ENCODE measurements around the gene COG2. TPM values are rescaled to one million over a fixed set of nuclear protein-coding genes. Genes with fewer than 3 reads are reported as not detected.
"Not testable (repeated sequence)": the region's sequence is repeated elsewhere in the genome, so short reads cannot be mapped to it uniquely, and the experiment has no call there.

The COG2 gene, protein sequence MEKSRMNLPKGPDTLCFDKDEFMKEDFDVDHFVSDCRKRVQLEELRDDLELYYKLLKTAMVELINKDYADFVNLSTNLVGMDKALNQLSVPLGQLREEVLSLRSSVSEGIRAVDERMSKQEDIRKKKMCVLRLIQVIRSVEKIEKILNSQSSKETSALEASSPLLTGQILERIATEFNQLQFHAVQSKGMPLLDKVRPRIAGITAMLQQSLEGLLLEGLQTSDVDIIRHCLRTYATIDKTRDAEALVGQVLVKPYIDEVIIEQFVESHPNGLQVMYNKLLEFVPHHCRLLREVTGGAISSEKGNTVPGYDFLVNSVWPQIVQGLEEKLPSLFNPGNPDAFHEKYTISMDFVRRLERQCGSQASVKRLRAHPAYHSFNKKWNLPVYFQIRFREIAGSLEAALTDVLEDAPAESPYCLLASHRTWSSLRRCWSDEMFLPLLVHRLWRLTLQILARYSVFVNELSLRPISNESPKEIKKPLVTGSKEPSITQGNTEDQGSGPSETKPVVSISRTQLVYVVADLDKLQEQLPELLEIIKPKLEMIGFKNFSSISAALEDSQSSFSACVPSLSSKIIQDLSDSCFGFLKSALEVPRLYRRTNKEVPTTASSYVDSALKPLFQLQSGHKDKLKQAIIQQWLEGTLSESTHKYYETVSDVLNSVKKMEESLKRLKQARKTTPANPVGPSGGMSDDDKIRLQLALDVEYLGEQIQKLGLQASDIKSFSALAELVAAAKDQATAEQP
- 40.2 TPM for total RNA-seq

DNA sequence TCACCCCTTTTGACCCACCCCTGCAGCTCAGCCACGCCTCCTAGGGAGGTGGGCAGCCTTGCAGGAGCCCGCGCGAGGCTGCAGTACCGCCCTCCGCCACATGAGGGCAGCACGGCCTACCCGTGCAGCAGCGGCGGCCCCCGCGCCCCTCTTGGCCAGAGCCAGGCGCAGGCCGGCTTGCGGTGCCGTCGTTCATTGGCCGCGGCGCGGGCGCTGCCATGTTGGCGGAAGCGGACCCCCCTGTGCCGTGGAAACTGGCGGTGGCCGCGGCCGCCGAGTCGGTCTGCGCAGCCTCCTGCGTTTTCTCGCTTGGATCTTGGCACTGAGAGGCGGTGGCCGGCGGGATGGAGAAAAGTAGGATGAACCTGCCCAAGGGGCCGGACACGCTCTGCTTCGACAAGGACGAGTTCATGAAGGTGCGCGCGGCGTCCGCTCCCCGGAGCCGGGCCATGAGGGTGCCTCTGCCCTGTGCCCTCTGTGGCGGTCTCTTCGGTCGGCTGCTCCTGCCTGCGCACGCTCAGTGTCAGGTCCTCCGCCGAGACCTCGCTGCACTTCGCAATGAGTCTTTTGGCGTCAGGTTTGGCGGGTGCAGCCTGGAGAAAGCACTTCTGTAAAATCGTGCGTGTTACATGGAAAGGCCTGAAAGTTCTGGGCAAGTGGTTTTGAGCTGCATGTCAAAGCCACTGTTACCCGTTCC, at the start of gene COG2:
COG2 (plus strand) TSS at position 219 of the 697 bp plus-strand sequence; CDS start at position 345, 126 bp downstream.
- H3K27ac ChIP-seq (ENCODE audit: low read depth, low read length): peak within 1 kb of the TSS; percentile 72
- no peaks in the 10 kb centered on the region for H3K27me3 ChIP-seq (ENCODE audit: control insufficient read depth in 3 of 3, insufficient read depth in 3 of 3, low read length in 3 of 3)
- H3K9ac ChIP-seq (ENCODE audit: low read depth in 1 of 3, low read length in 3 of 3): peak within 1 kb of the TSS; percentile 90 to 93 (median 91)
- H3K9me3 ChIP-seq (ENCODE audit: control insufficient read depth in 3 of 3, low read length in 3 of 3): no peaks in the 10 kb centered on the region
- H3K4me1 ChIP-seq (ENCODE audit: control insufficient read depth in 3 of 3, insufficient read depth in 3 of 3, low read length in 3 of 3): peaks cover 18 to 39% (median 20%) of the 10 kb centered on the region in 3 donors
- H3K36me3 ChIP-seq (ENCODE audit: control insufficient read depth in 3 of 3, insufficient read depth in 3 of 3, low read length in 3 of 3): peaks cover 0 to 4% (median 2%) of the 10 kb centered on the region in 3 donors
- H3K4me3 ChIP-seq (ENCODE audit: low read length in 3 of 3): peak within 1 kb of the TSS; percentile 87 to 97 (median 96)

DNA sequence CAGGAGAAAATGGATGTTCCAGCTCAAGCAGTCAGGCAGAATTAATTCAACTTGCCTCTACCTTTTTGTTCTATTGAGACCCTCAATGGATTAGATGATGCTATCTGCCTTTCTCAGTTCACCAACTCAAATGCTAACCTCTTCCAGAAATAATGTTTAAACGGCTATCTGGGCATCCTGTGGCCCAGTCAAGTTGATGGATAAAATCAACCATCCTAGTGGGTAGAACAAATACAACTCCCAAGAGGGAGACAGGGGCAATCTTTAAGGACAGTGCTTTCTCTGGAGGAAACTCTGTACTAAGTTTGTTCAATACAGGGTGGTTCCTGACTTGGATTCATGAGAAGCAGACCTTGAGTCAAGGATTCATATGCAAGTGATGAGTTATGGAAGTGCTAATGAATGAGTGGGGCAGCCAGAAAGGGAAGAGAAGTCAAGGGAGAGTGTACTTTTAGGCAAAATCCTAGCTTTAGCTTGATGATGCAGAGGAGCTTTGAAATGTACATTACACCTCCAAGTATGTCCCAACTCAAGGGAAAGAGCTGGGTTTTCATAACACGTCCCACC, 49.4 kb upstream of the COG2 start:
- no peak overlapping the region for H3K4me3 ChIP-seq (ENCODE audit: low read length in 3 of 3)
- H3K27ac ChIP-seq (ENCODE audit: low read depth, low read length): no peak overlapping the region
- H3K36me3 ChIP-seq (ENCODE audit: control insufficient read depth in 3 of 3, insufficient read depth in 3 of 3, low read length in 3 of 3): no peaks in the 10 kb centered on the region
- no peaks in the 10 kb centered on the region for H3K9me3 ChIP-seq (ENCODE audit: control insufficient read depth in 3 of 3, low read length in 3 of 3)
- H3K4me1 ChIP-seq (ENCODE audit: control insufficient read depth in 3 of 3, insufficient read depth in 3 of 3, low read length in 3 of 3): no peaks in the 10 kb centered on the region
- no peak overlapping the region for H3K9ac ChIP-seq (ENCODE audit: low read depth in 1 of 3, low read length in 3 of 3)
- H3K27me3 ChIP-seq (ENCODE audit: control insufficient read depth in 3 of 3, insufficient read depth in 3 of 3, low read length in 3 of 3): peaks cover 0 to 8% (median 6%) of the 10 kb centered on the region in 3 donors

DNA sequence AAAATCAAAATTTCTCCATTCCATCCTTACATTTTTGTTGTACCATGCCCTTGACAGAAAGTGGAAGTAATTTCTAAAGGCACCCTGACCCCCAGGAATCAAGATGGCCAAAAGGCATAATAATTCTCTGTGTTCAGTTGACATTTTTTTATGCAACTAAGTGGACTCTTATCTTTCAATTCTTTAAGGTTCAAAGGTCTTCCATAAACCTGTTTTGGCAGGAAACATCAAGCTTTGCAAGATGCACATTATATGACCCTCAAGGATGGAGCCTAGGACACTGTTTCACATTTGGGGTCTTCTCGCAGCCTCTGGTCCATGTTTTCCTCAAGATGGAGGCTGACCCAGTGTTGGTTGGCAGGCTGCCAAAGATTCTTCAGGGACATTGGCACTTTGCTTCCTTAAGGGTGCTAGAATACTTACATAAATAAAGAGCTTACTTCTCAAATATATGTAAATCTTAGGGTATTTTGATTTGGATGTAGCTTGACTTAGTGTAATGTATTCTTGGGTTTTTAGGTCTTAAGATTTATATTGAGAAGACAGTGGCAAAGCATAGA, 48.0 kb upstream of the COG2 start:
- Histone ChIP-seq H3K27ac (ENCODE audit: low read depth, low read length) (no peak overlapping the region), H3K27me3 (ENCODE audit: control insufficient read depth in 3 of 3, insufficient read depth in 3 of 3, low read length in 3 of 3) (peaks cover 0 to 8% (median 6%) of the 10 kb centered on the region in 3 donors), H3K9ac (ENCODE audit: low read depth in 1 of 3, low read length in 3 of 3) (no peak overlapping the region), H3K4me3 (ENCODE audit: low read length in 3 of 3) (no peak overlapping the region), H3K36me3 (ENCODE audit: control insufficient read depth in 3 of 3, insufficient read depth in 3 of 3, low read length in 3 of 3) (no peaks in the 10 kb centered on the region), H3K9me3 (ENCODE audit: control insufficient read depth in 3 of 3, low read length in 3 of 3) (no peaks in the 10 kb centered on the region), H3K4me1 (ENCODE audit: control insufficient read depth in 3 of 3, insufficient read depth in 3 of 3, low read length in 3 of 3) (no peaks in the 10 kb centered on the region)

DNA sequence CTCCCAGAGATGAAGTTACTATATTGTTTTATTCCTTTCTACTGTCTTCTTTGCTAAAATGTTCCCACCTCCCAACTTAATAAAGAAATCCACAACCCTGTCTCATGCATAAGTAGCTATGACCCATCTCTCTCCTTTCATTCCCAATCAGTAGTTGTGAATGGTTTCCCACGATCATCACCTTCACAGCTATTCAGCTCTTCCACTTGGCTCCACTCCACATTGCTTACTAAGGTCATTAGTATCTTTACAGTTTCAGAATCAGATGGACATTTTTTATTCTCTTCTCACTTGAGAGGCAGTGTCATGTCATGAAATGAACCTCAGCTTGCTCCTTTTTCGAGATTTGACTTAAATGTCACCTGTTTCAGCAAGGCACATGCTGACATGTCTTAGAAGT, 47.1 kb upstream of the COG2 start:
- no peaks in the 10 kb centered on the region for H3K4me1 ChIP-seq (ENCODE audit: control insufficient read depth in 3 of 3, insufficient read depth in 3 of 3, low read length in 3 of 3)
- H3K9me3 ChIP-seq (ENCODE audit: control insufficient read depth in 3 of 3, low read length in 3 of 3): no peaks in the 10 kb centered on the region
- no peaks in the 10 kb centered on the region for H3K36me3 ChIP-seq (ENCODE audit: control insufficient read depth in 3 of 3, insufficient read depth in 3 of 3, low read length in 3 of 3)

DNA sequence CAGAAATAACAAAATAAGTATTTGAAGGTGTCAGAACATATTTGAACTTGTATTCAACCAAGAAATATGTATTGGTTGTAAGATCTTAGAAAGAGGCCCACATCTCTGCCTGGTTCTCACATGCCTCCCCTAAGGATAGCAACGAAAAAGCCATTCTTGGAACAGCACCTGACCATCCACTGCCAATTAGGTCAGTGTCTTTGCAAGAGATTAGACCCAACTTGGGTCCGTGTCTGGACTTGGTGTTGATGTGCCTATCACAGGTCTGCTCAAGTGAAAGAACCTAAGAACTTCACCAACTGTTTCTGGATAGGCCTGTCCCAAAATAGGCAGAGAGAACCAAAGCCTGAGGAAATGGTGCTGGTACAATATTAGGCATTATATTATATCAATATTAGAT, 46.0 kb upstream of the COG2 start:
- Histone ChIP-seq H3K4me1 (ENCODE audit: control insufficient read depth in 3 of 3, insufficient read depth in 3 of 3, low read length in 3 of 3) (no peaks in the 10 kb centered on the region), H3K27ac (ENCODE audit: low read depth, low read length) (no peak overlapping the region), H3K9me3 (ENCODE audit: control insufficient read depth in 3 of 3, low read length in 3 of 3) (no peaks in the 10 kb centered on the region), H3K4me3 (ENCODE audit: low read length in 3 of 3) (no peak overlapping the region), H3K9ac (ENCODE audit: low read depth in 1 of 3, low read length in 3 of 3) (no peak overlapping the region), H3K27me3 (ENCODE audit: control insufficient read depth in 3 of 3, insufficient read depth in 3 of 3, low read length in 3 of 3) (peaks cover 0 to 8% (median 6%) of the 10 kb centered on the region in 3 donors), H3K36me3 (ENCODE audit: control insufficient read depth in 3 of 3, insufficient read depth in 3 of 3, low read length in 3 of 3) (no peaks in the 10 kb centered on the region)

More for the DNA sequence above, 47.1 kb upstream of the COG2 start:
- Histone ChIP-seq H3K27ac (ENCODE audit: low read depth, low read length) (no peak overlapping the region), H3K4me3 (ENCODE audit: low read length in 3 of 3) (no peak overlapping the region), H3K27me3 (ENCODE audit: control insufficient read depth in 3 of 3, insufficient read depth in 3 of 3, low read length in 3 of 3) (peaks cover 0 to 8% (median 6%) of the 10 kb centered on the region in 3 donors), H3K9ac (ENCODE audit: low read depth in 1 of 3, low read length in 3 of 3) (no peak overlapping the region)

DNA sequence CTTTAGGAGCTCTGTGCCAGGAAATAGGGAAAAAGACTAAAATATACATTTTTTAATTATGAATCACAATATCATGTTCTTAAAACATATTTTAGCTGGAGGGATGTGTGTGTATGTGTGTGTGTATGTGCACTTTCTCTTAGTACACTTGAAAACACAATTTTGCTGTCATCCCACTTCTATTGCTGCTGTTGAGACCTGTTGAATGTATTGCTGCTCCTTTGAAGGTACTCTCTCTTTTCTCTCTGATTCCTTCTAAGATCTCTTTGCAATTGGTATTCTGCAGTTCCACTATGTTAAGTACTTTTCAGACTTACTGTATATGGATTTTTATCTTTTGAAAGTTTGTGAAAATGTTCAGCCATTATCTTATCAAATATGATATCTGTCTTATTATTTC, 43.5 kb upstream of the COG2 start:
- H3K4me1 ChIP-seq (ENCODE audit: control insufficient read depth in 3 of 3, insufficient read depth in 3 of 3, low read length in 3 of 3): no peaks in the 10 kb centered on the region
- H3K4me3 ChIP-seq (ENCODE audit: low read length in 3 of 3): no peak overlapping the region
- H3K9me3 ChIP-seq (ENCODE audit: control insufficient read depth in 3 of 3, low read length in 3 of 3): no peaks in the 10 kb centered on the region
- H3K9ac ChIP-seq (ENCODE audit: low read depth in 1 of 3, low read length in 3 of 3): no peak overlapping the region
- no peaks in the 10 kb centered on the region for H3K36me3 ChIP-seq (ENCODE audit: control insufficient read depth in 3 of 3, insufficient read depth in 3 of 3, low read length in 3 of 3)
- H3K27ac ChIP-seq (ENCODE audit: low read depth, low read length): no peak overlapping the region
- no peaks in the 10 kb centered on the region for H3K27me3 ChIP-seq (ENCODE audit: control insufficient read depth in 3 of 3, insufficient read depth in 3 of 3, low read length in 3 of 3)

DNA sequence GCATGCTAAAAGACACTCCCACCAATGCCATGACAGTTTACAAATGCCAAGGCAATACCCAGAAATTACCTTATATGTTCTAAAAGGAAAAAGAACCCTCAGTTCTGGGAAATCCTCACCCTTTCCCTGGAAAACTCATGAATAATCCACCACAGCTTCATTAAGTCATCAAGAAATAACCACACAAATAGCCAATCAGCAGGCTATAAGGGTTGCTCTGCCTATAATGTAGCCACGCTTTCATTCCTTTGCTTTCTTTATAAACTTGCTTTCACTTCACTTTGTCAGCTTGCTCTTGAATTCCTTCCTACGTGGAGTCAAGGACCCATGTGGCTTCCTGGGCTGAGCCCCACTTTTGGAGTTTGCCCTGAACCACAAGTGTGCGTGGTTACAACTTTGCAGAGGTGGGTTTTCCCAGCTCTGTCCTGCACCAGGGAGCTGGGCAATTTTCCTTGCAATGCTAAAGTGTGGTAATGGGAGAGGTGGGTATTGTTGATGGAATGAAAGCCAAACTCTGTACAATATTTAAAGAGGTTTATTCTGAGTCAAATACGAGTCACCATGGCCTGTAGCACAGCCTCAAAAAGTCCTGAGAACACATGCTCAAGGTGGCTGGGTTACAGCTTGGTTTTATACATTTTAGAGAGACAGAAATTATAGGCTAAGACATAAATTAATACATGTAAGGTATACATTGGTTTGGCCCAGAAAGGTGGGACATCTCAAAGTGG, 42.2 kb upstream of the COG2 start:
- H3K9me3 ChIP-seq (ENCODE audit: control insufficient read depth in 3 of 3, low read length in 3 of 3): no peaks in the 10 kb centered on the region
- no peak overlapping the region for H3K27ac ChIP-seq (ENCODE audit: low read depth, low read length)
- no peak overlapping the region for H3K4me3 ChIP-seq (ENCODE audit: low read length in 3 of 3)
- no peaks in the 10 kb centered on the region for H3K36me3 ChIP-seq (ENCODE audit: control insufficient read depth in 3 of 3, insufficient read depth in 3 of 3, low read length in 3 of 3)
- no peaks in the 10 kb centered on the region for H3K27me3 ChIP-seq (ENCODE audit: control insufficient read depth in 3 of 3, insufficient read depth in 3 of 3, low read length in 3 of 3)
- H3K4me1 ChIP-seq (ENCODE audit: control insufficient read depth in 3 of 3, insufficient read depth in 3 of 3, low read length in 3 of 3): no peaks in the 10 kb centered on the region
- no peak overlapping the region for H3K9ac ChIP-seq (ENCODE audit: low read depth in 1 of 3, low read length in 3 of 3)

DNA sequence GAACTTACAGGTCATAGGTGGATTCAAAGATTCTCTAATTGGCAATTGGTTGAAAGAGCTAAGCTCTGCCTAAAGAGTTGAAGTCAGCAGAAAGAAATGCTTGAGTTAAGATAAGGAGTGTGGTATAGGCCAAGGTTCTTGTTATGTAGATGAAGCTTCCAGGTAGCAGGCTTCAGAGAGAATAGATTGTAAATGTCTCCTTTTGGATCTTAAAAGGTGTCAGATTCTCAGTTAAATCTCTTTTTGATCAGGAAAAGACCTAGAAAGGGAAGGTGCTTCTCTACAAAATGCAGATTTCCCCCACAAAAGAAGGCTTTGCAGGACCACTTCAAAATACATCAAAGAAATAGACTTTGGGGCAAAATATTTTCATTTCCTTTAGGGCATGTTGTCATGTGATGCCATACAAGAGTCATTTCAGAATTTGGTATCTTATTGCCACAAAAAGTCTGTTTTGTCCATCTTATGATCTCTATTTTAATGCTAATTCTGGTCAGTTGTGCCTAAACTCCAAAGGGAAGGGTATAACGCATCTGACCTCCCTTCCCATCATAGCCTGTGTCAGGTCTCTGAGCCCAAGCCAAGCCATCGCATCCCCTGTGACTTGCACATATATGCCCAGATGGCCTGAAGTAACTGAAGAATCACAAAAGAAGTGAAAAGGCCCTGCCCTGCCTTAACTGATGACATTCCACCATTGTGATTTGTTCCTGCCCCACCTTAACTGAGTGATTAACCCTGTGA, 41.5 kb upstream of the COG2 start:
- H3K27ac ChIP-seq (ENCODE audit: low read depth, low read length); H3K4me1 ChIP-seq (ENCODE audit: control insufficient read depth in 3 of 3, insufficient read depth in 3 of 3, low read length in 3 of 3); H3K9ac ChIP-seq (ENCODE audit: low read depth in 1 of 3, low read length in 3 of 3); H3K4me3 ChIP-seq (ENCODE audit: low read length in 3 of 3); H3K9me3 ChIP-seq (ENCODE audit: control insufficient read depth in 3 of 3, low read length in 3 of 3); H3K27me3 ChIP-seq (ENCODE audit: control insufficient read depth in 3 of 3, insufficient read depth in 3 of 3, low read length in 3 of 3); H3K36me3 ChIP-seq (ENCODE audit: control insufficient read depth in 3 of 3, insufficient read depth in 3 of 3, low read length in 3 of 3): not testable (repeated sequence)

All from skeletal muscle tissue (tissue), 4 donors.